GM12878 (cell line): Measurements from ENCODE around the gene BMPR1B. TPM values are rescaled to one million over a fixed set of nuclear protein-coding genes. Genes with fewer than 3 reads are reported as not detected.

Source experiments
- ATAC-seq: fragments of 200-7000 bp; cut with Tn5 transposase; 3 replicates; pipeline ENCODE4 v1.9.1; 2020; ENCODE audit warnings: mild to moderate bottlenecking, moderate library complexity
- BruUV-seq: library from RNA; stranded (reverse); fragments of 400-500 nt; replicated peaks from 2 replicates; lab custom pipeline; 2021; lab: Mats Ljungman, UMichigan
- CTCF ChIA-PET: fragments of 300-600 bp; sonication (Branson Sonifier 250); formaldehyde crosslinking; extraction: SDS; loops from one replicate; lab custom pipeline; 2021; ENCODE audit warnings: inconsistent platforms; lab: Yijun Ruan, JAX
- POLR2A ChIA-PET: fragments of 350-600 bp; formaldehyde crosslinking; extraction: SDS; loops from one replicate; lab custom pipeline; 2021; ENCODE audit warnings: inconsistent platforms; lab: Charles Lee
- RAD21 ChIA-PET: fragments of 300-600 bp; sonication (Branson Sonifier 250); formaldehyde crosslinking; loops from one replicate; lab custom pipeline; 2023; ENCODE audit warnings: antibody characterized with exemption; ENCODE audit not compliant: unreplicated experiment; lab: Charles Lee
- SMC1A ChIA-PET: fragments of 300-600 bp; sonication (Branson Sonifier 250); formaldehyde crosslinking; loops from one replicate; lab custom pipeline; 2023; ENCODE audit not compliant: unreplicated experiment, uncharacterized antibody; lab: Charles Lee
- DNase-seq: peaks from one replicate; pipeline ENCODE4 v3.0.0-alpha.2; 2011; ENCODE audit warnings: low read depth, low spot score
- FAIRE-seq: peaks from 3 replicates; lab custom pipeline; 2011; peaks lifted over from hg19 to GRCh38; lab: Jason Lieb, UNC
- H2AFZ ChIP-seq: 2 replicates; pipeline ENCODE4 v1.6.0; 2011; ENCODE audit warnings: low read depth, low read length, control low read depth; ENCODE audit not compliant: control insufficient read depth
- H3K27ac ChIP-seq: 2 replicates; pipeline ENCODE4 v1.5.1; 2011; ENCODE audit warnings: control low read depth; ENCODE audit not compliant: control insufficient read depth, insufficient read depth
- H3K27me3 ChIP-seq, 2 experiments: replicated peaks in 1 of 2; 2 replicates each; pipeline versions ENCODE4 v1.6.0 to v1.6.1; 2011; ENCODE audit warnings: low read length in 1 of 2; ENCODE audit not compliant: control insufficient read depth in 2 of 2, insufficient read depth in 2 of 2
- H3K36me3 ChIP-seq, 2 experiments: 2 replicates each; pipeline ENCODE4 v1.5.1; 2011; ENCODE audit warnings: low read length in 1 of 2; ENCODE audit not compliant: control insufficient read depth in 2 of 2, insufficient read depth in 2 of 2
- H3K4me1 ChIP-seq: 2 replicates; pipeline ENCODE4 v1.6.1; 2011; ENCODE audit warnings: mild to moderate bottlenecking, low read length, moderate library complexity, mixed read lengths; ENCODE audit not compliant: control insufficient read depth, insufficient read depth
- H3K4me2 ChIP-seq: 2 replicates; pipeline ENCODE4 v1.6.0; 2011; ENCODE audit warnings: control low read depth; ENCODE audit not compliant: control insufficient read depth, insufficient read depth
- H3K4me3 ChIP-seq: fragments of 200-600 bp; sonication (generic); 2 replicates; pipeline ENCODE4 v1.5.1; 2016
- H3K79me2 ChIP-seq: 2 replicates; pipeline ENCODE4 v1.6.0; 2011; ENCODE audit warnings: low read length; ENCODE audit not compliant: control insufficient read depth, insufficient read depth
- H3K9ac ChIP-seq: 2 replicates; pipeline ENCODE4 v1.8.0; 2011; ENCODE audit warnings: low read length, control low read depth, mixed read lengths; ENCODE audit not compliant: control insufficient read depth, insufficient read depth
- H3K9me3 ChIP-seq: replicated peaks from 3 replicates; pipeline ENCODE4 v1.5.1; 2011; ENCODE audit warnings: mild to moderate bottlenecking, low read length; ENCODE audit not compliant: control insufficient read depth, insufficient read depth
- H4K20me1 ChIP-seq: 2 replicates; pipeline ENCODE4 v1.6.0; 2011; ENCODE audit not compliant: control insufficient read depth, insufficient read depth
- ATF7 ChIP-seq: fragments of 450-650 bp; IDR thresholded peaks from 2 replicates; pipeline ENCODE4 v1.6.1; 2016; ENCODE audit warnings: low read depth, mild to moderate bottlenecking
- CHD1 ChIP-seq: IDR thresholded peaks from 2 replicates; pipeline ENCODE4 v1.6.1; 2012; ENCODE audit warnings: low read depth, low read length, improper control_type of control experiment
- CREB1 ChIP-seq: IDR thresholded peaks from 2 replicates; pipeline ENCODE4 v1.6.1; 2012; ENCODE audit warnings: low read depth, mild to moderate bottlenecking, inconsistent platforms
- IRF5 ChIP-seq: fragments of 450-650 bp; IDR thresholded peaks from 2 replicates; pipeline ENCODE4 v1.6.1; 2017; ENCODE audit warnings: borderline replicate concordance
- MTA2 ChIP-seq: fragments of 450-650 bp; IDR thresholded peaks from 2 replicates; pipeline ENCODE4 v1.6.1; 2016; ENCODE audit warnings: low read depth, mild to moderate bottlenecking, moderate library complexity
- SKIL ChIP-seq: fragments of 450-650 bp; IDR thresholded peaks from 2 replicates; pipeline ENCODE4 v1.6.1; 2017; ENCODE audit warnings: mild to moderate bottlenecking, low read depth, inconsistent platforms; ENCODE audit not compliant: poor library complexity, severe bottlenecking
- SUPT20H ChIP-seq: IDR thresholded peaks from 2 replicates; pipeline ENCODE4 v1.6.1; 2011; ENCODE audit warnings: low read depth, mild to moderate bottlenecking, low read length, moderate library complexity, borderline replicate concordance; ENCODE audit not compliant: control insufficient read depth
- TAF1 ChIP-seq: IDR thresholded peaks from 2 replicates; pipeline ENCODE4 v1.6.1; 2011; ENCODE audit warnings: mild to moderate bottlenecking, low read depth, low read length, borderline replicate concordance
- TBL1XR1 ChIP-seq: IDR thresholded peaks from 2 replicates; pipeline ENCODE4 v1.6.1; 2012; ENCODE audit warnings: low read depth, low read length, improper control_type of control experiment
- USF2 ChIP-seq: IDR thresholded peaks from 2 replicates; pipeline ENCODE4 v1.6.1; 2011; ENCODE audit warnings: low read depth, low read length, improper control_type of control experiment, borderline replicate concordance
- WGBS: methylation state at CpG from one replicate; pipeline ENCODE4 v1.1.6; 2016; ENCODE audit warnings: low lambda C conversion rate; ENCODE audit not compliant: insufficient replicate concordance, insufficient coverage; ENCODE audit errors: missing lambda C conversion rate; 5-methylcytosine and 5-hydroxymethylcytosine counted together
- in situ Hi-C: fragments of 300-500 bp; cut with MboI; formaldehyde crosslinking; loops from 9 replicates; pipeline ENCODE4 v1.14.3; 2018; ENCODE audit warnings: mixed read lengths
- intact Hi-C: fragments of 100-400 bp; cut with micrococcal nuclease; formaldehyde crosslinking; loops from one replicate; pipeline ENCODE4 v1.14.2; 2022; ENCODE audit not compliant: unreplicated experiment
- polyA plus RNA-seq, 11 experiments: library from polyadenylated mRNA; depleted of rRNA in 4 of 11; unstranded in 6 of 11; stranded (reverse) in 5 of 11; fragments of >200 nt; fragmentation: Nextera tagmentation in 4 of 11; fragmentation: Illumina TruSeq in 1 of 11; extraction: Ambion mirVana in 4 of 11; extraction: Trizol in 1 of 11; gene quantifications; 1 replicate in 1 of 11; 2 replicates in 10 of 11; pipeline versions ENCODE4 v1.2.1 to v1.2.3, GENCODE V29; 2011 to 2016; ENCODE audit warnings: inconsistent platforms in 2 of 11, missing spikeins in 2 of 11, low read depth in 1 of 11
- total RNA-seq, 4 experiments: library from RNA; depleted of rRNA in 3 of 4; stranded (reverse); fragments of >200 nt in 3 of 4; fragmentation: Illumina TruSeq in 1 of 4; extraction: Trizol in 1 of 4; gene quantifications; 2 replicates each; pipeline versions ENCODE4 v1.2.1 to v1.2.3, GENCODE V29; 2013 to 2021

The BMPR1B gene
- total and polyA plus RNA-seq, 10 of the 15 experiments (the other 5 are each of a cell fraction or from before 2014, with no cell fraction given), result not detected

GRCh38 chr4:94895081-94895480 is 137.3 kb downstream of the BMPR1B start:
- H3K27ac ChIP-seq, result no peak overlapping the region
- no peak overlapping the region for H3K9ac ChIP-seq
- no peaks in the 10 kb centered on the region for H3K27me3 ChIP-seq
- FAIRE-seq (no peak), ATAC-seq (no peak), DNase-seq (no peak)
- no peaks in the 10 kb centered on the region for H3K36me3 ChIP-seq
- no peak overlapping the region for H3K4me3 ChIP-seq
- BruUV-seq, result no TSS peak
- no peaks in the 10 kb centered on the region for H3K4me1 ChIP-seq
- no peaks in the 10 kb centered on the region for H3K79me2 ChIP-seq
- 0% methylated on average over 2 of the region's 2 CpGs for WGBS
- no peak overlapping the region for H2AFZ ChIP-seq
- RAD21 ChIA-PET, result no interaction called here
- H3K4me2 ChIP-seq, result no peak overlapping the region
- POLR2A ChIA-PET, result no interaction called here
- TF ChIP-seq TBL1XR1, result no peak
- TF ChIP-seq CREB1, result no peak
- no peak for TF ChIP-seq USF2
- in situ Hi-C loops, result no loop called here
- SMC1A ChIA-PET, result interaction anchor here (1.2 kb wide), 1 partner anchor 13 kb away, joined by 3 read pairs; no protein-coding TSS in a partner anchor
- CTCF ChIA-PET, result no interaction called here
- no peaks in the 10 kb centered on the region for H4K20me1 ChIP-seq
- intact Hi-C loops, result no loop called here
- no peaks in the 10 kb centered on the region for H3K9me3 ChIP-seq

- BruUV-seq, result no TSS peak
- WGBS, result 64% methylated on average over 7 of the region's 7 CpGs
- no peaks in the 10 kb centered on the region for H3K36me3 ChIP-seq
- H2AFZ ChIP-seq, result no peak overlapping the region
- SMC1A ChIA-PET, result interaction anchor here (0.6 to 1.1 kb wide), 2 partner anchors 16 to 68 kb away, joined by 3 to 4 read pairs; no protein-coding TSS in a partner anchor
- H3K9me3 ChIP-seq, result no peaks in the 10 kb centered on the region
- H3K4me2 ChIP-seq, result no peak overlapping the region
- CTCF ChIA-PET, result interaction anchor here (1.8 kb wide), 1 partner anchor 11 kb away, joined by 3 read pairs; no protein-coding TSS in a partner anchor
- FAIRE-seq (no peak), DNase-seq (no peak), ATAC-seq (no peak)
- RAD21 ChIA-PET, result no interaction called here
- H3K27me3 ChIP-seq, result no peaks in the 10 kb centered on the region
- in situ Hi-C loops (no loop called here), intact Hi-C loops (no loop called here)
- H3K4me3 ChIP-seq, result no peak overlapping the region
- no peaks in the 10 kb centered on the region for H3K4me1 ChIP-seq
- no peaks in the 10 kb centered on the region for H3K79me2 ChIP-seq
- no peaks in the 10 kb centered on the region for H4K20me1 ChIP-seq
- H3K9ac ChIP-seq, result no peak overlapping the region
- POLR2A ChIA-PET, result no interaction called here
- no peak overlapping the region for H3K27ac ChIP-seq
- TF ChIP-seq IRF5, result no peak
- TF ChIP-seq SKIL, result no peak
- TF ChIP-seq CHD1, result no peak
- no peak for TF ChIP-seq ATF7
- TF ChIP-seq SUPT20H, result no peak
- no peak for TF ChIP-seq TAF1
- no peak for TF ChIP-seq MTA2
Observed at GRCh38 chr4:94897023-94897422, 139.3 kb downstream of the BMPR1B start.
